KMS-11 (cell line): Measurements from ENCODE around the gene SAMD8.

ENCODE experiments used
- H2AFZ ChIP-seq: fragments of 200-600 bp; sonication (generic); 2 replicates; pipeline ENCODE4 v1.6.1; 2016; ENCODE audit warnings: antibody characterized with exemption, mixed run types, low read depth
- H3K27ac ChIP-seq: fragments of 200-600 bp; sonication (generic); 2 replicates; pipeline ENCODE4 v1.6.1; 2016; ENCODE audit warnings: mild to moderate bottlenecking, mixed run types
- H3K27me3 ChIP-seq: fragments of 200-600 bp; sonication (generic); 2 replicates; pipeline ENCODE4 v1.6.1; 2017; ENCODE audit warnings: mild to moderate bottlenecking, low read depth, mixed run types, moderate library complexity; ENCODE audit not compliant: insufficient read depth
- H3K36me3 ChIP-seq: fragments of 200-600 bp; sonication (generic); 2 replicates; pipeline ENCODE4 v1.6.1; 2017; ENCODE audit warnings: mild to moderate bottlenecking, mixed run types; ENCODE audit not compliant: insufficient read depth
- H3K4me1 ChIP-seq: fragments of 200-600 bp; sonication (generic); 2 replicates; pipeline ENCODE4 v1.6.1; 2016; ENCODE audit warnings: mild to moderate bottlenecking, low read depth, mixed run types; ENCODE audit not compliant: poor library complexity, severe bottlenecking
- H3K4me2 ChIP-seq: fragments of 200-600 bp; sonication (generic); 2 replicates; pipeline ENCODE4 v1.7.0; 2016; ENCODE audit warnings: mild to moderate bottlenecking, mixed run types
- H3K4me3 ChIP-seq: fragments of 200-600 bp; sonication (generic); IDR thresholded peaks from 2 replicates; pipeline ENCODE4 v1.6.1; 2017; ENCODE audit warnings: low read depth, low read length, mixed read lengths; ENCODE audit not compliant: insufficient read depth
- H3K79me2 ChIP-seq: fragments of 200-600 bp; sonication (generic); 2 replicates; pipeline ENCODE4 v1.6.1; 2016; ENCODE audit warnings: low read depth, mixed run types; ENCODE audit not compliant: insufficient read depth
- H3K9ac ChIP-seq: fragments of 200-600 bp; sonication (generic); 2 replicates; pipeline ENCODE4 v1.6.1; 2016; ENCODE audit warnings: mild to moderate bottlenecking, mixed run types
- H4K20me1 ChIP-seq: fragments of 200-600 bp; sonication (generic); 2 replicates; pipeline ENCODE4 v1.6.1; 2016; ENCODE audit warnings: mild to moderate bottlenecking, mixed run types; ENCODE audit not compliant: insufficient read depth
- TF ChIP-seq, protein P1 (sequence below): fragments of 200-600 bp; sonication (generic); conservative IDR thresholded peaks from 2 replicates; pipeline ENCODE4 v1.6.1; 2017; ENCODE audit warnings: low read depth, mild to moderate bottlenecking, antibody characterized with exemption, low read length, moderate library complexity, mixed read lengths

SAMD8 gene

DNA sequence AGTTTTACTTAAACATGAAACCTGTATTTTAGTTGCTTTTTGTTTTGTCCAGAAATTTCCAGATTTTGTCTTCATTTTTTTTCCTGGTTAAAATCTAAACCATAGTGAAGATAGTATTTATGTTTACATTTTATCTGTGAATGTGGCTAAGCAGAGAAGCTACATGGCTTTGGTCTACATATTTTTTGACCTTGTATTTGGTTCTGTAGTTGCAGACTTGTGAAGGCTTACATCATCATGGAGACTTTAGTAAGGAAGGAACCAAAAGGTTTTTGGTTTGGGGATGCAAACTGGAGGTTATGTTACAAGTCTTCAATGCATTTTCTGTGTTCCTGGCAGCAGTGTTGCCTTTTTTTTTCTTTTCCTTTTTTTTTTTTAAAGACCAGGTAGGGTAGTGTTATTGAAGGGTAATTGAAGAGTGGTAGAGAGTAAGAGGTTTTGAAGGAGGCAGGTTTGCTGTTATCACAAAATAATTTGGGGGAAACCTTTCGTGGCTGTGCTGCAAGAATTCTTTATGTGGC, 68.3 kb downstream of the SAMD8 start:
- Histone ChIP-seq H3K4me3 (no peak overlapping the region), H4K20me1 (no peaks in the 10 kb centered on the region), H3K27me3 (no peaks in the 10 kb centered on the region), H3K79me2 (no peaks in the 10 kb centered on the region), H3K36me3 (no peaks in the 10 kb centered on the region), H3K27ac (no peak overlapping the region), H3K4me1 (peaks cover 8% of the 10 kb centered on the region), H2AFZ (no peak overlapping the region), H3K4me2 (no peak overlapping the region), H3K9ac (no peak overlapping the region)
- TF ChIP-seq, protein P1, sequence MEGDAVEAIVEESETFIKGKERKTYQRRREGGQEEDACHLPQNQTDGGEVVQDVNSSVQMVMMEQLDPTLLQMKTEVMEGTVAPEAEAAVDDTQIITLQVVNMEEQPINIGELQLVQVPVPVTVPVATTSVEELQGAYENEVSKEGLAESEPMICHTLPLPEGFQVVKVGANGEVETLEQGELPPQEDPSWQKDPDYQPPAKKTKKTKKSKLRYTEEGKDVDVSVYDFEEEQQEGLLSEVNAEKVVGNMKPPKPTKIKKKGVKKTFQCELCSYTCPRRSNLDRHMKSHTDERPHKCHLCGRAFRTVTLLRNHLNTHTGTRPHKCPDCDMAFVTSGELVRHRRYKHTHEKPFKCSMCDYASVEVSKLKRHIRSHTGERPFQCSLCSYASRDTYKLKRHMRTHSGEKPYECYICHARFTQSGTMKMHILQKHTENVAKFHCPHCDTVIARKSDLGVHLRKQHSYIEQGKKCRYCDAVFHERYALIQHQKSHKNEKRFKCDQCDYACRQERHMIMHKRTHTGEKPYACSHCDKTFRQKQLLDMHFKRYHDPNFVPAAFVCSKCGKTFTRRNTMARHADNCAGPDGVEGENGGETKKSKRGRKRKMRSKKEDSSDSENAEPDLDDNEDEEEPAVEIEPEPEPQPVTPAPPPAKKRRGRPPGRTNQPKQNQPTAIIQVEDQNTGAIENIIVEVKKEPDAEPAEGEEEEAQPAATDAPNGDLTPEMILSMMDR, result no peak

DNA sequence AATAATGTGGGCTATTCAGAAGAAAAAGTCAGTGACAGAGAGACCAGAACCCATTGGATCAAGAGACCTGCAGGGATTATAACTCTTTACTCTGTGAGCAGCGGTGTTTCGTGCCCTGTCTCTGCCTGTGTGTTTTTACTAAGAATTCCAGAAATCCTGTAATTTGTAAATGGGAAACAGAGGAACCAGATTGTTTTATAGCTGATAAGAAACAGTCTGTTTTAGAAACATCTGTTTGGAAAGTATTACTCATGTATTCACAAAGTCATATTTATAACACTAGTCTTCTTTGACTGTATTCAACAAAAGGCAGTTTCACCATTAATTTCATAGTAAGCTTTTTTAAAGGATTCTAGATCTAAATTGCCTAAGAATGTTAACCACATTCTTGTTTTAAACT, 69.1 kb downstream of the SAMD8 start:
- H3K4me3 ChIP-seq, result no peak overlapping the region
- H3K27me3 ChIP-seq, result no peaks in the 10 kb centered on the region
- TF ChIP-seq, protein P1, result no peak
- no peaks in the 10 kb centered on the region for H4K20me1 ChIP-seq
- no peaks in the 10 kb centered on the region for H3K79me2 ChIP-seq
- no peak overlapping the region for H3K9ac ChIP-seq
- H3K4me2 ChIP-seq, result no peak overlapping the region
- H3K36me3 ChIP-seq, result no peaks in the 10 kb centered on the region
- no peak overlapping the region for H3K27ac ChIP-seq
- no peak overlapping the region for H2AFZ ChIP-seq
- H3K4me1 ChIP-seq, result peaks cover 8% of the 10 kb centered on the region

- no peak overlapping the region for H3K9ac ChIP-seq
- no peaks in the 10 kb centered on the region for H3K36me3 ChIP-seq
- H3K27me3 ChIP-seq, result no peaks in the 10 kb centered on the region
- H4K20me1 ChIP-seq, result no peaks in the 10 kb centered on the region
- H3K4me3 ChIP-seq, result no peak overlapping the region
- no peak overlapping the region for H2AFZ ChIP-seq
- H3K27ac ChIP-seq, result no peak overlapping the region
- H3K4me2 ChIP-seq, result no peak overlapping the region
- H3K4me1 ChIP-seq, result peaks cover 8% of the 10 kb centered on the region
- TF ChIP-seq, protein P1, result no peak
- no peaks in the 10 kb centered on the region for H3K79me2 ChIP-seq
Measured at GRCh38 chr10:75181073-75181472, 69.6 kb downstream of the SAMD8 start.

GRCh38 chr10:75186310-75186709, 74.9 kb downstream of the SAMD8 start:
- no peak overlapping the region for H3K9ac ChIP-seq
- peaks cover 10% of the 10 kb centered on the region for H3K4me1 ChIP-seq
- H4K20me1 ChIP-seq, result no peaks in the 10 kb centered on the region
- H3K4me2 ChIP-seq, result no peak overlapping the region
- H3K36me3 ChIP-seq, result no peaks in the 10 kb centered on the region
- no peak overlapping the region for H3K27ac ChIP-seq
- no peak overlapping the region for H3K4me3 ChIP-seq
- H2AFZ ChIP-seq, result no peak overlapping the region
- no peaks in the 10 kb centered on the region for H3K79me2 ChIP-seq
- H3K27me3 ChIP-seq, result no peaks in the 10 kb centered on the region
- TF ChIP-seq, protein P1, result no peak
